GM12873 (cell line): ENCODE results near the gene HDAC4.

Source experiments
- TF ChIP-seq, protein P1 (sequence below): IDR thresholded peaks from 2 replicates; pipeline ENCODE4 v1.5.1; 2012; ENCODE audit warnings: low read depth, mild to moderate bottlenecking, moderate library complexity, low read length, control low read depth; ENCODE audit not compliant: insufficient read depth; ENCODE audit errors: missing control alignments

The HDAC4 gene

DNA sequence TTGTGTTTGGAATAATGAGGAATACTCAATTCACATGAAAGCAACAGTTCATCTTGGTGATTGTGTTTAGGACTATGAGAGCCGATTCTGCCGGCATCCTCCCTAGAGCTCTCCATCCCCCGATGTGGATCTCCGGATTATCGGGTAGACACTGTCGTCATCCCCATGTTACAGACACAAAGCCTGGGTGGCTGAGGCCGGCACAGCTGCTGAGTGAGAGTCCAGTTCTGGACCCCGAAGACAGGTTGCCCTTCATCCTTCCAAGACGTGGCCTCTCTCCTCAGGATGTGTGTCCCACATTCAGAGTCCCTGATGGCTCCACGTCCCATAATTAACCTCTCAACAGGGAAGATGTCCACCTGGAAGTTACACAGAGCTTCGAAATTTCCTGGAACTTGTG lies 129.3 kb downstream of the HDAC4 start:
- TF ChIP-seq, protein P1, sequence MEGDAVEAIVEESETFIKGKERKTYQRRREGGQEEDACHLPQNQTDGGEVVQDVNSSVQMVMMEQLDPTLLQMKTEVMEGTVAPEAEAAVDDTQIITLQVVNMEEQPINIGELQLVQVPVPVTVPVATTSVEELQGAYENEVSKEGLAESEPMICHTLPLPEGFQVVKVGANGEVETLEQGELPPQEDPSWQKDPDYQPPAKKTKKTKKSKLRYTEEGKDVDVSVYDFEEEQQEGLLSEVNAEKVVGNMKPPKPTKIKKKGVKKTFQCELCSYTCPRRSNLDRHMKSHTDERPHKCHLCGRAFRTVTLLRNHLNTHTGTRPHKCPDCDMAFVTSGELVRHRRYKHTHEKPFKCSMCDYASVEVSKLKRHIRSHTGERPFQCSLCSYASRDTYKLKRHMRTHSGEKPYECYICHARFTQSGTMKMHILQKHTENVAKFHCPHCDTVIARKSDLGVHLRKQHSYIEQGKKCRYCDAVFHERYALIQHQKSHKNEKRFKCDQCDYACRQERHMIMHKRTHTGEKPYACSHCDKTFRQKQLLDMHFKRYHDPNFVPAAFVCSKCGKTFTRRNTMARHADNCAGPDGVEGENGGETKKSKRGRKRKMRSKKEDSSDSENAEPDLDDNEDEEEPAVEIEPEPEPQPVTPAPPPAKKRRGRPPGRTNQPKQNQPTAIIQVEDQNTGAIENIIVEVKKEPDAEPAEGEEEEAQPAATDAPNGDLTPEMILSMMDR = no peak

DNA sequence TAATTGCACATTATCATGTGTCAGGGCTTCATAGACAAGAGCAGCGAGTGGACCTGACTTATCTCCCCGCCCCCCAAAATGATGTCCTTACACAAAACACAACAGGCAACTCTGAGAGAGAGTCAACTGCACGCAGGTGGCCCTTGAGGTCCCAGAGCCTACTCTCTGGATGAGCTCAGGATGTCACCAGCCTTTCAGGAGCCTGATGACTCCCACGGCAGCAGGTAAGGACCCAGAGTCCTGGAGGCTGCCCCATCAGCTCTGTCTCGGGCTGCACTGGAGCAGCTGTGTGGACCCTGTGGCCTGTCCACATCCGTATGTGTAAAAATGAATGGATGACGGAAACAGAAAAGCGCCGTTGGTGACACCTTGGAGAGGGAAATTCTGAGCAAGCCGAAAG lies 130.9 kb downstream of the HDAC4 start:
- TF ChIP-seq, protein P1 = no peak

DNA sequence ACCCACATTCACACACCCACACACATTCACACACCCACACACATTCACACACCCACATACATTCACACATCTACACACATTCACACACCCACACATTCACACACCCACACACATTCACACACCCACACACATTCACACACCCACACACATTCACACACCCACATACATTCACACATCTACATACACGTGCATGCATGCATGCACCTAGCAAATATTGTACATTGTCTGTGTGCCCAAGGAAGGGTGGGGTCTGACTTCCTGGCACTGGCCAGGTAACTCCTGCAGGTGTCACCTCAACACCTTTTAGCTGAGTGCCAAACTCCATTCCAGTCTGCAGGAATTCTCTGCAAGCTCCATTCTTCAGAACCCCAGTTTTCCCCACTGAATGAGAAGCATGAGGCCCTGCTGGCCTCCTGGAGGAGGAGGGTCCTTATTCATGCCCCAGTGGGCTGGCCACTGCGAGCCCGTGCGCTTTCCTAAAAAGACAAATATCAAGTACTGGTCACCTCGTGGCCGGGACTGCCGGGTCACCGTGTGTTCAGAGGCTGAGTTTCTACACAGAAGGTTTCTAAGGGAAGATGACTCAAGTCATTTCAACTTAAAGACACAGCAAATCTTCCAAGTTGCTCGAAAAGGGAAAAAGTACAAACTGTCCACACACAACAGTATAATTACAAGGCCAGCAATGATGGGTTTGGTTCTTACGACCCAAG lies 131.5 kb downstream of the HDAC4 start:
- TF ChIP-seq, protein P1 = no peak

DNA sequence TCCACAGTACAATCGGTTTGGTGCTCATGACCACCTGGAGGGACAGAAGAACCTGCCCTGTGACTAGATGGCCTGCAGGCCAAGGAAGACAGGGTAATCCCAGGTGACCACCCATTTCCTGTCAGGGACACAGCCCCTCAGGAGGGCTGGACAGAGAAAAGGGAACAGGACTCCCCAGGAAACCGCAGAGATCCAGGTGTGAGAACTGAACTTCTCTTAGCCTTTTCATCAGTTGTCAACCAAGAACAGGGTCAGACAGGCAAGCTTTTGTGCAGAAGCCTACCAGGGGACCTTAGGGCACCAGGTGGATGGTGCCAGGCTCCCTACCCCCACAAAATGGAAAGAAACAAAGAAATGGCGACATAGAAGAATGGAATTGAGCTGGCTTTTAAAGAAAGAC lies 132.3 kb downstream of the HDAC4 start:
- TF ChIP-seq, protein P1 = no peak

DNA sequence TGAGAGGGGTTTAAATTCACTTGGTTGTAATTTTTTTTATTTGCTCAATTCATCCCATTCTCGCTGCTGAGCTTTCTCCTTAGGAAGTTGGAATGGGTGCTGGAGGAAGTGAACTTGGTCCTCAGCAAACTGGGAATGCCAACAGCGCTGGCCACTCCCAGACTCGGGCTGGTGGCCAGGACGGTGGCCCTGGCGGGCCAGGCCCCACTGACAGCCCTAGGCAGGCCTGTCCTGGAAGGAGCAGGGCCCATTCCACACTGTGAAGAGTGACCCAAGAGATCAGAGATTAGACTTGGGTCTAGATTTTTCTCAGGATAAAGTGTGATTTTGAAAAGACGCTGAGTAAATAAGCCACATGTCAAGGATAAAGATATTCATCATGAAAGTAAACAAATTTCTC lies 132.7 kb downstream of the HDAC4 start:
- TF ChIP-seq, protein P1 = no peak

DNA sequence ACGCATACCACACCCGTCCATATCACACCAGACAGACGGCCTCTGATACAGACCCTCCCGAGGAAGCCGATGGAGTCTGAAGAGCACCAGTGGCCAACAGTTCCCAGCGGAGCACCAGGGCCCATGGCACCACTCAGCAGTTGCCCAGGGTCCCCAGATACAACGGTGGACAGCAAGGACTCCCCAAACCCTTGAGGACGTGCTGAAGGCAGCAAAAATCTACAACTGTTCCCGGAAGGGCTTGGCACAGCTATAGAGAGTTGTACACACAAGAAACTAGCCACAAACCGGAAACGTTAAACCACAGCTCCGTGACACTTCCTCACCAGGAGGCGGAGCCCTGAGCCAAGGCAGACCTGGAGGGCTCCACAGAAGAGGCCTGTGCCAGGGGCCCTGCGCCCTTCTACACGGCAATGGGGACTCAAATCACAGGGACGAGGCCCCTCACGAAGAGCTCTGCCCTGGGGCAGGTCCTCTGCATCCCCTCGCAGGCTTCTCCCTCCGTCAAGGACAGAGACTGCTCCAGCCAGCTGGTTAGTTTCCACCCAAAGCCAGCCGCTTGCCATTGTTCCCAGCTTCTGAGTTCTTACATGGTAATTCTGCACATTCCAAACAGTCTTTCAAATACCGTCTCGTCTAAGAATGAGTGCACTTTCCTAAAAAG lies 133.4 kb downstream of the HDAC4 start:
- TF ChIP-seq, protein P1 = peak; percentile 59

DNA sequence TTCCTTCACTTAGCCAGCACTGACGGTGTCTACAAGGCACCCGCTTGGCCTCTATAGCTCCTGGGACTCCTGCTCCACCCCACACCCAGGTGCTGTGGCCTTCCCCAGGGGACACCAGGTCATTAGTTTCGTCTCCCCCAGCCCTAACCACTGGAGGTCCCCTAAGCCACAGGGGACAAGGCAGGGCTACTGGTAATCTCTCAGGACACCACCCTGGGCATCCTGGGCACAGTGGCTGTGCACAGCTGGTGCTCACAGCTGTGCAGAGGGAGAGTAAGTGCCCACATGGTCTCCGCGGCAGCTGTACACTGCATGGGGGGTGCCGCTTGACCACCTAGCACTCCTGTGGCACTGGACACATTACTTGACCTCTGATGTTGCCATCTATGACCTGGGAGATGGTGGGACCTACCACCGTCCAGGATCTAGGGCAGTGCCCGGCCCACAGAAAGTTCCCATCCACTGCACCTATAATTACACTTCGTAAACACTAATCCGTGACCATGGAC lies 134.0 kb downstream of the HDAC4 start:
- TF ChIP-seq, protein P1 = no peak
